A673 (cell line): Measurements from ENCODE around the gene WDR49.

Source experiments
- EZH2 ChIP-seq: fragments of 200-600 bp; sonication (generic); IDR thresholded peaks from 2 replicates; pipeline ENCODE4 v1.6.1; 2017; ENCODE audit warnings: borderline replicate concordance, low read depth, mild to moderate bottlenecking, mixed read lengths, antibody characterized with exemption, low read length; ENCODE audit not compliant: poor library complexity, severe bottlenecking
- TF ChIP-seq, protein P1 (sequence below): fragments of 300-800, 200-600 bp; sonication (generic); conservative IDR thresholded peaks from 2 replicates; pipeline ENCODE4 v1.5.1; 2017; ENCODE audit warnings: low read depth, mild to moderate bottlenecking, antibody characterized with exemption, low read length, moderate library complexity, mixed read lengths

DNA sequence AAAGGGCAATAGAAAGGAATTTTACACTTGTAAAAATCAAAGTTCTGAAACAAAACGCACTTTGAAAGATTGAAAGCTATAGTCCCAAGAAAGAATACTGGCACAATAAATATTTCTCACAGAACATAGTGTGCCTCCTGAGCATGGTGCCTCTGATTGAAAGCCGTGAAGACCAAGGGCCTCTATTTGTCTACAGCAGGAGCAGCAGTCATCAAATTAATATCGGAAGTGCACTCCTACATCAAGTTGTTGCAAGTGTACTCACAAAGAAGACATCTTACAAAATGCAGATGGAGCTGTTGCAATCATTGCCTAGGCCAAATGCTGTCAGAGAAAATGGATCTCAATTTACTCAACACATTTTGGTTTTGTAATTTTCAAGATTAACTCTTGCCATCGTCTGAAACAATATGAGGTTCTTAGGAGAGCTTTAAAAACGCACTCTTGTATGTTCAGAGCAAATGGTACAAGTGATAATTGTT, 9.2 kb upstream of the WDR49 start:
- TF ChIP-seq, protein P1, sequence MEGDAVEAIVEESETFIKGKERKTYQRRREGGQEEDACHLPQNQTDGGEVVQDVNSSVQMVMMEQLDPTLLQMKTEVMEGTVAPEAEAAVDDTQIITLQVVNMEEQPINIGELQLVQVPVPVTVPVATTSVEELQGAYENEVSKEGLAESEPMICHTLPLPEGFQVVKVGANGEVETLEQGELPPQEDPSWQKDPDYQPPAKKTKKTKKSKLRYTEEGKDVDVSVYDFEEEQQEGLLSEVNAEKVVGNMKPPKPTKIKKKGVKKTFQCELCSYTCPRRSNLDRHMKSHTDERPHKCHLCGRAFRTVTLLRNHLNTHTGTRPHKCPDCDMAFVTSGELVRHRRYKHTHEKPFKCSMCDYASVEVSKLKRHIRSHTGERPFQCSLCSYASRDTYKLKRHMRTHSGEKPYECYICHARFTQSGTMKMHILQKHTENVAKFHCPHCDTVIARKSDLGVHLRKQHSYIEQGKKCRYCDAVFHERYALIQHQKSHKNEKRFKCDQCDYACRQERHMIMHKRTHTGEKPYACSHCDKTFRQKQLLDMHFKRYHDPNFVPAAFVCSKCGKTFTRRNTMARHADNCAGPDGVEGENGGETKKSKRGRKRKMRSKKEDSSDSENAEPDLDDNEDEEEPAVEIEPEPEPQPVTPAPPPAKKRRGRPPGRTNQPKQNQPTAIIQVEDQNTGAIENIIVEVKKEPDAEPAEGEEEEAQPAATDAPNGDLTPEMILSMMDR = no peak
- no peak for TF ChIP-seq EZH2
